ENCODE measurements around the gene GALNT6. TPM values are rescaled to one million over a fixed set of nuclear protein-coding genes. Genes with fewer than 3 reads are reported as not detected.
"Not testable (repeated sequence)": the region's sequence is repeated elsewhere in the genome, so short reads cannot be mapped to it uniquely, and the experiment has no call there.

The GALNT6 gene
- total and polyA plus RNA-seq, 9 of the 15 experiments (the other 6 are each of a cell fraction or from before 2014, with no cell fraction given), result 1.5 to 8.6 (median 5.1) TPM

GRCh38 chr12:51337336-51337735 lies 53.9 kb downstream of the GALNT6 start:
- H3K27me3 ChIP-seq (ENCODE audit: control insufficient read depth in 2 of 2, insufficient read depth in 2 of 2, low read length in 2 of 2); H3K4me2 ChIP-seq (ENCODE audit: insufficient read depth, low read length); DNase-seq (ENCODE audit: extremely low read depth in 1 of 4, low spot score in 3 of 4); H3K36me3 ChIP-seq (ENCODE audit: control insufficient read depth, insufficient read depth, low read length); in situ Hi-C loops (cut with MboI); H3K9me1 ChIP-seq (ENCODE audit: control insufficient read depth, insufficient read depth, low read length); H3K27ac ChIP-seq (ENCODE audit: extremely low read depth, low read depth, low read length); intact Hi-C loops (cut with micrococcal nuclease); H3K9me3 ChIP-seq (replicated peaks; ENCODE audit: control insufficient read depth, insufficient read depth, low read depth, low read length); H2AFZ ChIP-seq (ENCODE audit: low read depth, low read length); H3K4me1 ChIP-seq (replicated peaks in 1 of 2; ENCODE audit: control insufficient read depth in 2 of 2, insufficient read depth in 2 of 2, low read length in 2 of 2); H3K79me2 ChIP-seq (ENCODE audit: control insufficient read depth, insufficient read depth, low read length); ATAC-seq; POLR2A ChIA-PET; H4K20me1 ChIP-seq (replicated peaks; ENCODE audit: control insufficient read depth, insufficient read depth, low read length); BruUV-seq (replicated peaks); H3K9ac ChIP-seq (ENCODE audit: insufficient read depth in 1 of 2, low read depth in 2 of 2, low read length in 2 of 2); FAIRE-seq; H3K4me3 ChIP-seq; TF ChIP-seq PBX2 (CRISPR knock-in tag; IDR thresholded peaks at IDR 0.05; ENCODE audit: low read depth): not testable (repeated sequence)
- CTCF ChIA-PET (ENCODE audit: low intra/inter-chr PET ratio), result interaction anchor here (0.7 kb wide), 2 partner anchors 53 to 289 kb away, joined by 3 to 6 read pairs; partner anchors contain the start of gene LETMD1
- TF ChIP-seq ZNF384 (IDR thresholded peaks at IDR 0.05; ENCODE audit: low read depth, low read length) (peak; percentile 79), PBX2 (tag; conservative IDR thresholded peaks at IDR 0.05; ENCODE audit: low read depth) (peak; percentile 66; the same call in 1 of the 2 replicates), KDM1A (IDR thresholded peaks at IDR 0.05) (peak in 1 of 2 experiments; percentile 7; a peak in 1 of 4 replicates), BCOR (IDR thresholded peaks at IDR 0.05) (peak; percentile 56), EHMT2 (IDR thresholded peaks at IDR 0.05) (0 out of 2 replicates have a peak, but pooled peaks have one; percentile 9)
- TF ChIP-seq, protein P1, sequence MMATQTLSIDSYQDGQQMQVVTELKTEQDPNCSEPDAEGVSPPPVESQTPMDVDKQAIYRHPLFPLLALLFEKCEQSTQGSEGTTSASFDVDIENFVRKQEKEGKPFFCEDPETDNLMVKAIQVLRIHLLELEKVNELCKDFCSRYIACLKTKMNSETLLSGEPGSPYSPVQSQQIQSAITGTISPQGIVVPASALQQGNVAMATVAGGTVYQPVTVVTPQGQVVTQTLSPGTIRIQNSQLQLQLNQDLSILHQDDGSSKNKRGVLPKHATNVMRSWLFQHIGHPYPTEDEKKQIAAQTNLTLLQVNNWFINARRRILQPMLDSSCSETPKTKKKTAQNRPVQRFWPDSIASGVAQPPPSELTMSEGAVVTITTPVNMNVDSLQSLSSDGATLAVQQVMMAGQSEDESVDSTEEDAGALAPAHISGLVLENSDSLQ (IDR thresholded peaks at IDR 0.05), result peak; percentile 86
